ENCODE data around the gene USH1G.
"Not testable (repeated sequence)": the region's sequence is repeated elsewhere in the genome, so short reads cannot be mapped to it uniquely, and the experiment has no call there.

USH1G gene

GRCh38 chr17:74925242-74925641, 2.2 kb upstream of the USH1G start:
- no peak for DNase-seq

- DNase-seq = no peak
These were observed 1.3 kb upstream of the USH1G start, which contains the start of gene OTOP2 for GRCh38 chr17:74924250-74924948. Gene OTOP2, plus strand, starts transcription at chr17:74924273. Its CDS starts 360 bp downstream, at chr17:74924633.

GRCh38 chr17:74923538-74924249, 639 bp upstream of the USH1G start:
- no peak for DNase-seq

- no peak for DNase-seq
These were observed 883 bp downstream of the USH1G start for GRCh38 chr17:74922172-74922571.

- no peak for DNase-seq
These were observed 1.3 kb downstream of the USH1G start for GRCh38 chr17:74921769-74922168.

GRCh38 chr17:74921026-74921681, 1.9 kb downstream of the USH1G start:
- no peak for DNase-seq

GRCh38 chr17:74920642-74921025, 2.4 kb downstream of the USH1G start:
- DNase-seq = no peak

- DNase-seq = no peak
These were observed 2.8 kb downstream of the USH1G start for GRCh38 chr17:74920306-74920620.

- DNase-seq = no peak
These were observed 3.4 kb downstream of the USH1G start for GRCh38 chr17:74919440-74920305.

- no peak for DNase-seq
These were observed 4.1 kb downstream of the USH1G start for GRCh38 chr17:74918906-74919305.

- no peak for DNase-seq
These were observed 5.6 kb downstream of the USH1G start for GRCh38 chr17:74917430-74917829.

- no peak for DNase-seq
These were observed 6.2 kb downstream of the USH1G start for GRCh38 chr17:74916851-74917199.

GRCh38 chr17:74916136-74916850, 6.8 kb downstream of the USH1G start:
- no peak for DNase-seq

GRCh38 chr17:74911423-74911822, 11.6 kb downstream of the USH1G start:
- not testable (repeated sequence) for DNase-seq

- not testable (repeated sequence) for DNase-seq
These were observed 14.0 kb downstream of the USH1G start for GRCh38 chr17:74909097-74909496.

GRCh38 chr17:74907012-74907411, 16.0 kb downstream of the USH1G start:
- DNase-seq = no peak

- DNase-seq = not testable (repeated sequence)
These were observed 16.8 kb downstream of the USH1G start for GRCh38 chr17:74906214-74906793.

GRCh38 chr17:74904687-74905409, 18.2 kb downstream of the USH1G start:
- no peak for DNase-seq

GRCh38 chr17:74903671-74904070, 19.4 kb downstream of the USH1G start:
- no peak for DNase-seq

GRCh38 chr17:74903034-74903433, 20.0 kb downstream of the USH1G start:
- DNase-seq = no peak
